Stimulated activated CD8-positive, alpha-beta memory T cell treated with anti-CD3 and anti-CD28 coated beads, Interleukin-4, amount 100 ng/mL, for 24 hours (primary cell): ENCODE data around the gene MYH10.

Source experiments
- DNase-seq: peaks from one replicate; pipeline ENCODE4 v3.0.0-alpha.2; 2020; ENCODE audit warnings: low read depth

The MYH10 gene

GRCh38 chr17:8609910-8610309 lies 20.6 kb downstream of the MYH10 start:
- no peak for DNase-seq

GRCh38 chr17:8608001-8608400 lies 22.5 kb downstream of the MYH10 start:
- DNase-seq, result no peak

- no peak for DNase-seq
Observed at GRCh38 chr17:8606401-8606800, 24.1 kb downstream of the MYH10 start.

GRCh38 chr17:8602679-8603078 lies 27.8 kb downstream of the MYH10 start:
- no peak for DNase-seq

- no peak for DNase-seq
Observed at GRCh38 chr17:8599351-8600011, 31.0 kb downstream of the MYH10 start.

GRCh38 chr17:8598913-8599312 lies 31.6 kb downstream of the MYH10 start:
- DNase-seq, result no peak

GRCh38 chr17:8593830-8594229 lies 36.7 kb downstream of the MYH10 start:
- no peak for DNase-seq

- DNase-seq, result no peak
Observed at GRCh38 chr17:8593276-8593675, 37.2 kb downstream of the MYH10 start.

- DNase-seq, result no peak
Observed at GRCh38 chr17:8588877-8589554, 41.5 kb downstream of the MYH10 start.

- no peak for DNase-seq
Observed at GRCh38 chr17:8586766-8587165, 43.8 kb downstream of the MYH10 start.

GRCh38 chr17:8585911-8586310 lies 44.6 kb downstream of the MYH10 start:
- DNase-seq, result no peak

- DNase-seq, result no peak
Observed at GRCh38 chr17:8583954-8584353, 46.6 kb downstream of the MYH10 start.

- no peak for DNase-seq
Observed at GRCh38 chr17:8580952-8581658, 49.4 kb downstream of the MYH10 start.

- DNase-seq, result no peak
Observed at GRCh38 chr17:8577868-8578267, 52.7 kb downstream of the MYH10 start.

- DNase-seq, result no peak
Observed at GRCh38 chr17:8576559-8577294, 53.8 kb downstream of the MYH10 start.

GRCh38 chr17:8574687-8575086 lies 55.8 kb downstream of the MYH10 start:
- no peak for DNase-seq

GRCh38 chr17:8572764-8573163 lies 57.8 kb downstream of the MYH10 start:
- DNase-seq, result no peak

GRCh38 chr17:8563981-8564602 lies 66.4 kb downstream of the MYH10 start:
- no peak for DNase-seq

- DNase-seq, result no peak
Observed at GRCh38 chr17:8563024-8563776, 67.3 kb downstream of the MYH10 start.

- DNase-seq, result no peak
Observed at GRCh38 chr17:8558144-8558543, 72.4 kb downstream of the MYH10 start.

- no peak for DNase-seq
Observed at GRCh38 chr17:8557176-8557806, 73.2 kb downstream of the MYH10 start.
